ENCODE measurements around the gene CDC14C.

- TF ChIP-seq CTCF (conservative IDR thresholded peaks at IDR 0.05 in 1 of 2, IDR thresholded peaks at IDR 0.05 in 1 of 2; ENCODE audit: low read depth in 1 of 2, low read length in 2 of 2): no peak
- no peak for TF ChIP-seq EZH2 (IDR thresholded peaks at IDR 0.05; ENCODE audit: low read length, missing control alignments)
These were observed 51.9 kb downstream of the CDC14C start for GRCh38 chr7:48976253-48976652.
